GM12865 (cell line): ENCODE measurements around the gene MICB.

Source experiments
- DNase-seq: peaks from one replicate; pipeline ENCODE4 v3.0.0; 2010; ENCODE audit warnings: low read depth
- H3K4me3 ChIP-seq: 2 replicates; pipeline ENCODE4 v1.5.1; 2011; ENCODE audit warnings: mild to moderate bottlenecking, low read depth, low read length, control low read depth
- CTCF ChIP-seq: IDR thresholded peaks from 2 replicates; pipeline ENCODE4 v1.5.1; 2011; ENCODE audit warnings: low read length, control low read depth, low read depth, inconsistent platforms; ENCODE audit not compliant: insufficient read depth; ENCODE audit errors: missing control alignments

MICB gene

GRCh38 chr6:31468311-31468710 lies 29.6 kb upstream of the MICB start:
- TF ChIP-seq CTCF, result no peak
- DNase-seq, result no peak
- H3K4me3 ChIP-seq, result no peak overlapping the region

GRCh38 chr6:31470801-31471200 lies 27.1 kb upstream of the MICB start:
- no peak for TF ChIP-seq CTCF
- no peak overlapping the region for H3K4me3 ChIP-seq
- DNase-seq, result no peak

GRCh38 chr6:31471711-31472110 lies 26.2 kb upstream of the MICB start:
- no peak for DNase-seq
- no peak overlapping the region for H3K4me3 ChIP-seq
- no peak for TF ChIP-seq CTCF

- no peak for DNase-seq
- no peak for TF ChIP-seq CTCF
- H3K4me3 ChIP-seq, result no peak overlapping the region
Observed at GRCh38 chr6:31472259-31472658, 25.7 kb upstream of the MICB start.

- no peak overlapping the region for H3K4me3 ChIP-seq
- TF ChIP-seq CTCF, result no peak
- no peak for DNase-seq
Observed at GRCh38 chr6:31473244-31473643, 24.7 kb upstream of the MICB start.

GRCh38 chr6:31473780-31474761 lies 23.9 kb upstream of the MICB start:
- no peak for TF ChIP-seq CTCF
- no peak for DNase-seq

More at GRCh38 chr6:31473780-31474761, 23.9 kb upstream of the MICB start:
- no peak overlapping the region for H3K4me3 ChIP-seq
